Measurements from ENCODE around the gene NPSR1. TPM values are rescaled to one million over a fixed set of nuclear protein-coding genes. Genes with fewer than 3 reads are reported as not detected.

NPSR1 gene
- total and polyA plus RNA-seq, 2 experiments from 2014 or later, result not detected

DNA sequence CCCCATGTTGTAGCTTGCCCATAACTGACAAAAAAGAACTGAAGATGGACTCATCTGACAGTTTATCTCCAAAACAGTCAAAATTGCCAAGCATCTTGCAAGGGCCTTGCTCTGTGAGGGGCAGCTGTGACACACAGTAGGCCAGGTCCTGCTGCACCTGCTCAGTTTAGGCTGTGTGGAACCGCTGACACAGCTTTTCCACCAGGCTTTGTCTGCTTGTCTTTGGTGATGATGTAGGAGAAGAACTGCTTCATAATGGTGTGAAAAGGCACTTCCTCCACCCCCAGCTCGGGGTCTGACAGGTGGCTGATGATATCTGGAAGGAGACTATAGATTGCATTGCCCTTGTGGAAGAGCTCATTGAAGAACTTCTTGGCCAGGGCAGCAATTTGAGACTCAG, 92.6 kb downstream of the NPSR1 start:
- Histone ChIP-seq H3K27ac (no peak overlapping the region), H3K4me1 (ENCODE audit: low read depth) (no peaks in the 10 kb centered on the region), H3K9me3 (ENCODE audit: low read depth) (no peaks in the 10 kb centered on the region), H3K27me3 (no peaks in the 10 kb centered on the region), H3K36me3 (no peaks in the 10 kb centered on the region), H3K4me3 (no peak overlapping the region)
- no peak for DNase-seq (ENCODE audit: low read depth in 1 of 2, low spot score in 1 of 2)
- TF ChIP-seq, protein P1, sequence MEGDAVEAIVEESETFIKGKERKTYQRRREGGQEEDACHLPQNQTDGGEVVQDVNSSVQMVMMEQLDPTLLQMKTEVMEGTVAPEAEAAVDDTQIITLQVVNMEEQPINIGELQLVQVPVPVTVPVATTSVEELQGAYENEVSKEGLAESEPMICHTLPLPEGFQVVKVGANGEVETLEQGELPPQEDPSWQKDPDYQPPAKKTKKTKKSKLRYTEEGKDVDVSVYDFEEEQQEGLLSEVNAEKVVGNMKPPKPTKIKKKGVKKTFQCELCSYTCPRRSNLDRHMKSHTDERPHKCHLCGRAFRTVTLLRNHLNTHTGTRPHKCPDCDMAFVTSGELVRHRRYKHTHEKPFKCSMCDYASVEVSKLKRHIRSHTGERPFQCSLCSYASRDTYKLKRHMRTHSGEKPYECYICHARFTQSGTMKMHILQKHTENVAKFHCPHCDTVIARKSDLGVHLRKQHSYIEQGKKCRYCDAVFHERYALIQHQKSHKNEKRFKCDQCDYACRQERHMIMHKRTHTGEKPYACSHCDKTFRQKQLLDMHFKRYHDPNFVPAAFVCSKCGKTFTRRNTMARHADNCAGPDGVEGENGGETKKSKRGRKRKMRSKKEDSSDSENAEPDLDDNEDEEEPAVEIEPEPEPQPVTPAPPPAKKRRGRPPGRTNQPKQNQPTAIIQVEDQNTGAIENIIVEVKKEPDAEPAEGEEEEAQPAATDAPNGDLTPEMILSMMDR (IDR thresholded peaks at IDR 0.05; ENCODE audit: low read depth, low read length), result no peak

DNA sequence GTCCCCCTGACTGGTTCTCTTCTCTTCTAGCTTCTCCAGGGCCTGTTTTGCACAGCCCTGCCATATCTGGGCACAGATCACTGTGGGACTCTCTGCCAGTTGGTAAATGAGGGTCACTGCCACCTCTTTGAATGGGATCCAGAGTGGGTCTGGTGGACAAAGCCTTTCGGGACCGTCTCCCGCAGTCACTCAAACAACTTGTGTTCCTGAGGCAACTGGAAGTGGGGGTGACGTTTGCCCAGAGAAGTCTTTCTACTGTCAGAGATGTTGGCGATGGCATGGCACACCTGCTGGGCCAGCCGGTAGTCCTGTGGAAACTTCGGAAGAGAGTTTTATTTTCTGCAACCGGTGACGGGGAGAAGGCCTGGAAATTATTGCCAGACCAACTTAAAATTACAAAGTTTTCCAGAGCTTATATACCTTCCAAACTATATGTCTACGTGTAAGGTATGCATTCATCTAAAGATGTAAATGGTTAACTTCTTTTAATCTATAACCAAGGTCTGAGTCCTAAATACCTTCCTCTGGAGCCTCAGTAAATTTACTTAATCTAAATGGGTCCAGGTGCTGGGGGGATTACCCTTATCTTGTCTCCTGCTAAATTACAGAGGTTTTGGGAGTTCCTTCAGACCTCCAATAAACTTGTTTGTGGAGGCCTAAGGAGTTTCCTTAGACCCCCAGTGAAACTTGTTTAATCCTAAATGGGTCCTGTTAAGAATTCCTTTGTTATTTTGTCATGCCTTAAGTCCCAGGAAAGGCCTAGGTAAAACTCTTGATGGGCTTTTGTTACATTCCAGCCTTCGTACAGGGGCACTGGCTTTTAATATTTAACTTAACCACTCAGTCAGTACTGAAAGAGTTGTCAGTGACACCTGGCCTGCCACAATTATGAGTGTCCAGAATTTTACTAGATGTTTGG, 94.0 kb downstream of the NPSR1 start:
- DNase-seq (ENCODE audit: low read depth in 1 of 2, low spot score in 1 of 2), result no peak
- Histone ChIP-seq H3K4me3 (no peak overlapping the region), H3K9me3 (ENCODE audit: low read depth) (no peaks in the 10 kb centered on the region), H3K27me3 (no peaks in the 10 kb centered on the region), H3K4me1 (ENCODE audit: low read depth) (no peaks in the 10 kb centered on the region), H3K36me3 (no peaks in the 10 kb centered on the region), H3K27ac (no peak overlapping the region)
- TF ChIP-seq, protein P1 (IDR thresholded peaks at IDR 0.05; ENCODE audit: low read depth, low read length), result no peak

DNA sequence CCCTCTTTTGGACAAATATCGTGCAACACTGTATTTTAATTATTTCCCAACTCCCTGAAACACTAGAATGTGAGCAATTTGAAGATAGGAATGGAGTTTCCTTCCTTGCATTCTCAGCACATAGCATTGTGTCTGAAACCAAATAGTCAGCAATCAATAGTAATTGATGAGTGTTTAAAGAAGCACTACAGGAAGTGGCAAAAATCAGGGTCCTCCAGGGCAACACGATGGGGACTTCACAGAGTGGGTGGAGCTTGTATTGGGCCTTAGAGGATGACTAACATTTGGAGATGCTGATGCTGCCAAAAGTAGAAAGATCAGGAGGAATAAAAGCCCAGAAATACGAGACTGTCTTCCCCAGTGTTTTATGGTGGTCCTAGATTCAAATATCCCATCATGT, 94.9 kb downstream of the NPSR1 start:
- Histone ChIP-seq H3K27me3 (no peaks in the 10 kb centered on the region), H3K4me3 (no peak overlapping the region), H3K36me3 (no peaks in the 10 kb centered on the region), H3K4me1 (ENCODE audit: low read depth) (no peaks in the 10 kb centered on the region), H3K9me3 (ENCODE audit: low read depth) (no peaks in the 10 kb centered on the region), H3K27ac (no peak overlapping the region)
- TF ChIP-seq, protein P1 (IDR thresholded peaks at IDR 0.05; ENCODE audit: low read depth, low read length), result no peak
- DNase-seq (ENCODE audit: low read depth in 1 of 2, low spot score in 1 of 2), result no peak

DNA sequence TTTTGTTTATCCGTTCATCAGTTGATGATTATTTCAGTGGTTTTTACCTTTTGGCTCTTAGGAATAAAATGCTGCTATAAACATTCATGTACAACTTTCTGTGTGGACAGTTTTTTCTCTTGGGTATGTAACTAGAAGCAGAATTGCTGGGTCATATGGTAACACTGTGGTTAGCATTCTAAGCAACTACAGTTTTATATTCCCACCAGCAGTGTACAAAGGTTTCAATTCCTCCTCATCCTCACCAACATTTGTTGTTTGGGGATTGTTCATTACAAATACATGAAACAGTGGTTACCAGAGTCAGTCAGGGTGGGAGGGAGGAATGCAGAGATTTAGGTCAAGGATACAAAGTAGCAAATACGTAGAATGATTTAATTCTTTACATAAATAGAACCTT, 97.0 kb downstream of the NPSR1 start:
- DNase-seq (ENCODE audit: low read depth in 1 of 2, low spot score in 1 of 2), result no peak

DNA sequence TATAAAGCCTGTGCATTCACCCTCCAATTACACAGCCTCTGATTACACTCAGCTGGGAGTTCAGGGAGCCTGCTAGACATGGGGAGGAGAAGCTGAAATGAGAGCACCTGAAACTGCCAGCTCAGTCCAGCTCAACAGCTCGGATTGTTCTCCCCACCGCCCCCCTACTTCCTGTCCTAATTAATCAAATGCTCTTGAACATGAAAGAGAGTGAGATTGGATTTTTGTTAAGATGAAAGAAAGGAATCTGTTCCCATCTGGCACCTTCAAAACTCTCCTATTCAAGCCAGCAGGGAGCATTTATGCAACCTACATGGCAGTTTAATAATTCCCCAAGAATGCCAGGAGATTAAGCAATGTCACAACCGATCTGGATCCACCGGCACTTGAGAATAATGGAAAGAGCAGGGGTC, 98.0 kb downstream of the NPSR1 start:
- Histone ChIP-seq H3K27me3 (no peaks in the 10 kb centered on the region), H3K27ac (no peak overlapping the region), H3K4me1 (ENCODE audit: low read depth) (no peaks in the 10 kb centered on the region), H3K4me3 (no peak overlapping the region), H3K9me3 (ENCODE audit: low read depth) (no peaks in the 10 kb centered on the region), H3K36me3 (no peaks in the 10 kb centered on the region)
- DNase-seq (ENCODE audit: low read depth in 1 of 2, low spot score in 1 of 2), result no peak
- TF ChIP-seq, protein P1 (IDR thresholded peaks at IDR 0.05; ENCODE audit: low read depth, low read length), result no peak

More for the DNA sequence above, 97.0 kb downstream of the NPSR1 start:
- no peaks in the 10 kb centered on the region for H3K27me3 ChIP-seq
- no peak overlapping the region for H3K4me3 ChIP-seq
- TF ChIP-seq, protein P1 (IDR thresholded peaks at IDR 0.05; ENCODE audit: low read depth, low read length), result no peak
- H3K4me1 ChIP-seq (ENCODE audit: low read depth), result no peaks in the 10 kb centered on the region
- no peaks in the 10 kb centered on the region for H3K9me3 ChIP-seq (ENCODE audit: low read depth)
- no peak overlapping the region for H3K27ac ChIP-seq
- H3K36me3 ChIP-seq, result no peaks in the 10 kb centered on the region
